HTR-8/SVneo (cell line): ENCODE results near the gene CNIH2.

Experiments
- DNase-seq: peaks from one replicate; pipeline ENCODE4 v3.0.0; 2011; ENCODE audit warnings: low spot score, mixed read lengths; ENCODE audit not compliant: insufficient read length
- FAIRE-seq: peaks from 2 replicates; lab custom pipeline; 2011; peaks lifted over from hg19 to GRCh38; lab: Jason Lieb, UNC

The CNIH2 gene

DNA sequence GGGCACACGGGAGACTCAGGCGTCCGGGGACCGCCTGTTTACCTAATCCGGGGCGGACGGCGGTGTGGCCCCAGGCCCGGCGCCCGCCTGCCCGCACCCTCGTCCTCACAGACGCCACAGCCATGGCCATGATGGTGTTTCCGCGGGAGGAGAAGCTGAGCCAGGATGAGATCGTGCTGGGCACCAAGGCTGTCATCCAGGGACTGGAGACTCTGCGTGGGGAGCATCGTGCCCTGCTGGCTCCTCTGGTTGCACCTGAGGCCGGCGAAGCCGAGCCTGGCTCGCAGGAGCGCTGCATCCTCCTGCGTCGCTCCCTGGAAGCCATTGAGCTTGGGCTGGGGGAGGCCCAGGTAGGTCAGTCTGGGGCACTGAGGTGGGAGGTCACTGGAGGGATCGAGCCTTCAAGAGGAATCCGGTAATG lies 19.5 kb upstream of the CNIH2 start:
- no peak for FAIRE-seq
- DNase-seq: no peak

DNA sequence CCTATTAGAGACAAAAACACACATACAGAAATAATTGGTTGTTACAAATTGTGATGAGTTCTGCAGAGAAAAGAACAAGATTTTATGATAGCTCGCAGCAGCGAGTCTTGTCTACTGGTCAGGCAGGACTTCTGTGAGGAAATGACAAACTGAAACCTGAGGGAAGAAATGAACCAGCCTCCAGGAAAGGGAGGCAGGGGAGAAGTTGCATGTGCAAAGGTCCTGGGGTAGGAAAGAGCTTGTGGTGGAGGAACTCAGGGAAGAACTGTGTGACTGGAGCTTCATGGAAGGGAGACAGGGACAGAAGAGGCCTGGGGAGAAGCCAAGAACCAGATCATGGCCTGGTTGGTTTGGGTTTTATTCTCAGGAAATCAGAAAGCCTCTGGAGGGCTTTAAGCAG lies 18.8 kb upstream of the CNIH2 start:
- no peak for DNase-seq
- no peak for FAIRE-seq

DNA sequence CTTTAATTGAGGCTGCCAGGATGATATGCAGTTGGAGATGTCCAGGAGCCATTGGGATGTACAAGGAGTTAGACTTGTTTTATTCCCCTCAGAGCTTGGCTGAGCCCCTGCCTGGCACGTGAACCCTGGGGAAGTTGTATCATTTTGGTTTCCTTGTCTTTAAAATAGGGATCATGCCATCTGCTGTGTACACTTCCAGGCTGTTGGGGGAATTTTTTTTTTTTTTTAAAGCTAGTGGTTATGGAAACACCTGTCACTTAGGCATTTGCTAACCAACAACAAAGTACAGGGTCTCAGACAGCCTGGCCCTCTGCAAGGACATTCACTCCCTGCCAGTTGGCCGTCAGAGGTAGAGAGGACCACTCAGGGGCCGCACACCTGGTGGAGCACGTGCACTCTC lies 18.0 kb upstream of the CNIH2 start:
- DNase-seq: no peak
- no peak for FAIRE-seq

DNA sequence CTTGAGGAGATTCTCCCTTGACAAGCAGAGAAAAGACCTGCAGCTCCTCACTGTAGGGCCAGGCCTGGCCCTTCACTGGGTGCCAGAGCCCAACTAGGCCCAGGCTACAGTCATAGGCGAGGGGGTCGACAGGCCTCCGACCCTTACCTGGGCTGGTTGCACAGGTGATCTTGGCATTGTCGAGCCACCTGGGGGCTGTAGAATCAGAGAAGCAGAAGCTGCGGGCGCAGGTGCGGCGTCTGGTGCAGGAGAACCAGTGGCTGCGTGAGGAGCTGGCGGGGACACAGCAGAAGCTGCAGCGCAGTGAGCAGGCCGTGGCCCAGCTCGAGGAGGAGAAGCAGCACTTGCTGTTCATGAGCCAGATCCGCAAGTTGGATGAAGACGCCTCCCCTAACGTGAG lies 16.4 kb upstream of the CNIH2 start:
- DNase-seq (no peak), FAIRE-seq (no peak)

DNA sequence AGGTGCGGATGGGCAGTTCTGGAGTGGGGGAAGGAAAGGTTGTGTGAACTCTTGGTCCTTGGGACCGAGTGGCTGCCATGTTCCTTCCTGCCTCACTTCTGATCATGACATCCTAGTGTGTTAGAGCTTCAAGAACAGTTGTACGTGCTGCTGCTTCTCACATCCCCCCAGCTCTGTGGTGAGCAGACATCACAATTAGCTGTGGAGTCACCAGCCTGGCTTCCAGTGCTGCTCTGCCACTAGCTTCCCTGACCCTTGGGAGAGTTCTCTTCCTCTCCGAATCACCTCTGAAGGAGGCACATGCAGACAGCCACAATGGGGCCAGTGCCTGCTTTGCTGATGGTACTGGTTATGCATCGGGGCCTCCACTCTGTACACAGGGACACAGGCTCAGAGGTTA lies 15.8 kb upstream of the CNIH2 start:
- FAIRE-seq (peak; percentile 54), DNase-seq (no peak)

DNA sequence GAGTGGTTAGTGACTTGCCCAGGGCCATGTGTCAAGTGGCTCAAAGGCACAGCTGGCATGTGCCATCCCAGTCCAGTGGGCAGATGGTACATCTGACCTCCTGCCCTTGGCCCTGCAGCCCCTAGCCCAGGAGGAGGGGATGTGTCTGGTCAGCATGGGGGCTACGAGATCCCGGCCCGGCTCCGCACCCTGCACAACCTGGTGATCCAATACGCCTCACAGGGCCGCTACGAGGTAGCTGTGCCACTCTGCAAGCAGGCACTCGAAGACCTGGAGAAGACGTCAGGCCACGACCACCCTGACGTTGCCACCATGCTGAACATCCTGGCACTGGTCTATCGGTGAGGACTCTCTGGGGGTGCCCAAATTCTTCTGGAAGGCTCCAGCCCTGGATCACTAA lies 15.3 kb upstream of the CNIH2 start:
- FAIRE-seq: peak; percentile 81

DNA sequence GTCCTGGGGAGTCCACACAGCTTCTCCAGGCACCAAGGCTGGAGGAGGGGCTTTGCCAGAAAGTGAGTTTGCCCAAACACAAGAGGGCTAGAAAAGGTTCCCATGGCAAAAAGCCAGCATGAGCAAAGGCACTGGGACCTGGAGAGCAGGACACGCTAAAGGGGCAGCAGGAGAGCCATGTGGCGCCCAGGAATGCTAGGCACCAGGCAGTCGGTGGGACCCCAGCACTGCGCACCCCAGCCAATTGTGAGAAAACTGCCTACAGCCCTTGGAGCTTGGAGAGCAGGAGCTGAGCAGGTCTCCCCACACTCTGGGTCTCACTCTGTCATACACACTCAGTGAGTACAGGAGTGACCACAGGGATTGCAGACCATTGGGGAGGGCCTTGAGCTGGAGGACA lies 14.7 kb upstream of the CNIH2 start:
- FAIRE-seq: no peak
- DNase-seq: no peak

More for the DNA sequence above, 15.3 kb upstream of the CNIH2 start:
- no peak for DNase-seq

DNA sequence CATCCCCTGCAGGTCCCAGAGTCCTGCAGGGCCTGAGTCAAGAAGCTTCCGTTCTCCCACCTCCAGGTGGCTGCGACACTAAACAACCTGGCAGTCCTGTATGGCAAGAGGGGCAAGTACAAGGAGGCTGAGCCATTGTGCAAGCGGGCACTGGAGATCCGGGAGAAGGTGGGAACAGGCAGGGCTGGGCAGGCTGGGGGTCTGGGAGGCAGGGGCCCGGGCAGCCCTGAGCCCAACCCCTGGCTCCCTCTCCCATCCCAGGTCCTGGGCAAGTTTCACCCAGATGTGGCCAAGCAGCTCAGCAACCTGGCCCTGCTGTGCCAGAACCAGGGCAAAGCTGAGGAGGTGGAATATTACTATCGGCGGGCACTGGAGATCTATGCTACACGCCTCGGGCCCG lies 14.2 kb upstream of the CNIH2 start:
- FAIRE-seq (peak; percentile 58), DNase-seq (no peak)

DNA sequence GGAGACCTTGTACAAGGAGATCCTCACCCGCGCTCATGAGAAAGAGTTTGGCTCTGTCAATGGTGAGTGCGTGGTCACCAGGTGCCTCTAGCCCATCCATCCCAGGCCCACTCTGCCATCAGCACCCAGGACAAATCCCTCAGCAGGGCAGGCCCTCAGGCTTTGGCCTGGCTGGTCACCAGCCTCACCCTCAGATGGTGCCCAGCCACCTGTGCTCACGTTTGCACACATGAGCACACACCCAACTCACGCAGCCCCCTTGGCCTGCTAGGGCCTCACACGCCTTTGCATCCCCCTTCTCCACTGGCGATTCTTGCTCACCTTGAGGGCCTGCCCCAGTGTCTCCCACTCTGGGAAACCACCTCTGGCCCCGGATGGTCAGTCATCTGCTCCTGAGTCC lies 13.6 kb upstream of the CNIH2 start:
- DNase-seq: no peak
- FAIRE-seq: peak; percentile 55

DNA sequence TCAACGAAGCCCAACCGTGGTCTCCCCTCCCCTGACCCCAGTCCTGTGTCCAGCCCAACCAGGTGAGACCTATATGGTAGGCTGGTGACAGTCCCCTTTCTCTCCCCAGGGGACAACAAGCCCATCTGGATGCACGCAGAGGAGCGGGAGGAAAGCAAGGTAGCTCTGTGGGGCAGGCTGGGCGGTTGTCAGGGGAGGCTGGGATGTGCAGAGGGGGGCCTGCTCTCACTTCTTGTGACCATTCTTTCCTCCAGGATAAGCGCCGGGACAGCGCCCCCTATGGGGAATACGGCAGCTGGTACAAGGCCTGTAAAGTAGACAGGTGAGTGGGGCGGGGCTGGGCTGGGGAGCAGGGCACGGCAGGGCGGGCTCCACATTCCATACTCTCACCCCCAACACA lies 13.1 kb upstream of the CNIH2 start:
- DNase-seq (no peak), FAIRE-seq (peak; percentile 89)

DNA sequence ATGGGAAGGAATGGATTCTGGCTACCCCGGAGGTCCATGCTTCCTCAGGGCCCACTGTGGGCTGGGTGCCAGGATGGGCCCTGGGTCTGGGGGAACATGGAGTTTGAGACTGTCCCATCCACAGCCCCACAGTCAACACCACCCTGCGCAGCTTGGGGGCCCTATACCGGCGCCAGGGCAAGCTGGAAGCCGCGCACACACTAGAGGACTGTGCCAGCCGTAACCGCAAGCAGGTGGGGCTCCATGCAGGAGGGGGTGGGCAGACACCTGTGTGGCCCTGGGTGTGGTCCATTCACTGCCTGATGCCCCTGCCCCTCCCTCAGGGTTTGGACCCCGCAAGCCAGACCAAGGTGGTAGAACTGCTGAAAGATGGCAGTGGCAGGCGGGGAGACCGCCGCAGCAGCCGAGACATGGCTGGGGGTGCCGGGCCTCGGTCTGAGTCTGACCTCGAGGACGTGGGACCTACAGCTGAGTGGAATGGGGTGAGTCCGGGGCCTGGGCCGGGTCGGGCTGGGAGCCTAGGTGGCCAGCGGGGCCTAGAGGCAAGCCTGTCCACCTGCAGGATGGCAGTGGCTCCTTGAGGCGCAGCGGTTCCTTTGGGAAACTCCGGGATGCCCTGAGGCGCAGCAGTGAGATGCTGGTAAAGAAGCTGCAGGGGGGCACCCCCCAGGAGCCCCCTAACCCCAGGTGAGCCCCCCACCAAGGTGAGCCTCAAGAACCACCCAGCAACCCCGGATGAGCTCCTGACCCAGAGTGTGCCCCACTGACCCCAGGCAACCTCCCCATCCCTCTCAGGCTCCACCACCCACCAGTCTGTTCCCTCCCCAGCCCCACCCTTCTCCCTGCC lies 12.2 kb upstream of the CNIH2 start:
- DNase-seq (no peak), FAIRE-seq (peak; percentile 52)

DNA sequence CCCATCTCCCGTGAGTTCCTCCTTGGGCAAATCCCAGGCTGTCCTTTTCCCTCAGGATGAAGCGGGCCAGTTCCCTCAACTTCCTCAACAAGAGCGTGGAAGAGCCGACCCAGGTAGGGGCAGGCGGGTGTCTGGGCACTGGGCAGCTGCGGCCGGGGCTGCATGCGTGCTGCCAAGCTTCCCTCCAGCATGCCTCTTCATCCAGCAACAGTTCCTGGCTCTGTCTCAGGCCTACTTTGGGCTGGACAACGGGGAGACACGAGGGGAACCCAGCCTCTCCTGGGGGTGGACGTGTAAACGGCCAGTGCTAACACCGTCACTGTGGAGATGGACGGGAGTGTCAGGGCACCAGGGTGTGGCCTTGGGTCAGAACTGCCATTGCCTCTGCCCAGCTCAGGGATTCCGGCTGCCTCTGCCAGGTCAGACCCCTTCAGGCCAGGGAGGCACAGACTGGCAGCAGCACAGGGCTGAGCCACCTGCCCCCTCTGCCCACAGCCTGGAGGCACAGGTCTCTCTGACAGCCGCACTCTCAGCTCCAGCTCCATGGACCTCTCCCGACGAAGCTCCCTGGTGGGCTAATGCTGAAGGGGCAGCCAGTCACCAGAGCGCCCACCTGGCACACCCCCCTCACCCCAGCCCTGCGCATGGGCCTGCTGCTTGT lies 11.5 kb upstream of the CNIH2 start:
- FAIRE-seq: peak; percentile 83
- no peak for DNase-seq

DNA sequence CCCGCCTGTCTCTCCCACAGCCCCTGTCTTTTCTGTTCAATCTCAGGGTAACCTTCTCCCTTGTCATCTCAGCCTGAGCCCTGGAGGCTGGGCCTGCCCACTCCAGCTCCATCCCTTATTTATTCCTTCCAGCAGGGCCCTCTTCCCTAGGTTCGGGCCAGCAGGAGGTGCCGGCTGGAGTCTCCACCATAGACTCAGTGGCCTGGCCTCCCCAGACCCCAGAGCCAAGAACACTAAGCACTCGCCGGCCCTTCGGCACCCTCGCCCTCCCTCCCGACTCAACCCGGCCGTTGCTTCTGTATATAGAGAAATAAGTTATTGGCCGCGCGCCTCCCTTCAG lies 11.0 kb upstream of the CNIH2 start:
- FAIRE-seq (peak; percentile 13), DNase-seq (no peak)

DNA sequence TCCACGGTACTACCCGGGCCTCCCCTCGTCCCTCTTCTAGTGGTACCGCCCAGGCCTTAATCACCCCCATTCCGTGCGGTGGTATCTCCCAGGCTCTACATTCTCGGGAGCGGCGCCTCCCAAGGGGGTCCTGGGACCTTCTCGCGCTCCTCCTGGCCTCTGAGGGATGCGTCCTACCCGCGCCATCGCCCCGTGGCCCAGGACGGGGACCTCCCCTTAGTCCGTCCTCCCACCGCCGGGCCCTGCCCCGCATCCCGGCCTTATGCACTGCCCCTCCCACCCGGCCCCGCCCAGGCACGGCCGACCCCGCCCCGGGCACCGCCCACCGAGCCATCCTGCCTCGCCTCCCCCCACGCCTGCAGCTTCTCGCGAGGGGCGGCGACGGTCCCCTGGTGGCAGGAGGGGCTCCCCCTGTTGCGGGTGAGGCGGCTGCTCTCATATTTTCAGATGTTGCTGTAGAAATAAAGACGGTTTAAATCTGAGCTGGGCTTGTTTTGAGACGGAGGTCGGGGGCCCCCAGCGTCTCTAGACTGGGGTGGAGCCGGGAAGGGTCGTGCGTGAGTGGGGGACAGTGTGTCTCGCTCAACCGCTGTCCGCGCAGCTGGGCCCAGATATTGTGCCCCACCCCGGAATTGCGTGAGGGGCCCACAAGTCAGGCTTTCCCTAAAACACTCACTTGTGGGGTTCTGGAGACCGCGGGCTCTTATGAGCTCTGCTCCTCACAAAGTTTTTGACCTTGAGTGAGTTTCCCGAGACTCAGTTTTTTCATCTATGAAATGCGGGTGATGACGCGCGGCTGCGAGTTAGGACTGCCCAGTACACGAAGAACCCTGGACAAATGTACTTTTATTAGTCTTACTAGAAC lies 10.4 kb upstream of the CNIH2 start:
- no peak for FAIRE-seq
- DNase-seq: peak; percentile 94

DNA sequence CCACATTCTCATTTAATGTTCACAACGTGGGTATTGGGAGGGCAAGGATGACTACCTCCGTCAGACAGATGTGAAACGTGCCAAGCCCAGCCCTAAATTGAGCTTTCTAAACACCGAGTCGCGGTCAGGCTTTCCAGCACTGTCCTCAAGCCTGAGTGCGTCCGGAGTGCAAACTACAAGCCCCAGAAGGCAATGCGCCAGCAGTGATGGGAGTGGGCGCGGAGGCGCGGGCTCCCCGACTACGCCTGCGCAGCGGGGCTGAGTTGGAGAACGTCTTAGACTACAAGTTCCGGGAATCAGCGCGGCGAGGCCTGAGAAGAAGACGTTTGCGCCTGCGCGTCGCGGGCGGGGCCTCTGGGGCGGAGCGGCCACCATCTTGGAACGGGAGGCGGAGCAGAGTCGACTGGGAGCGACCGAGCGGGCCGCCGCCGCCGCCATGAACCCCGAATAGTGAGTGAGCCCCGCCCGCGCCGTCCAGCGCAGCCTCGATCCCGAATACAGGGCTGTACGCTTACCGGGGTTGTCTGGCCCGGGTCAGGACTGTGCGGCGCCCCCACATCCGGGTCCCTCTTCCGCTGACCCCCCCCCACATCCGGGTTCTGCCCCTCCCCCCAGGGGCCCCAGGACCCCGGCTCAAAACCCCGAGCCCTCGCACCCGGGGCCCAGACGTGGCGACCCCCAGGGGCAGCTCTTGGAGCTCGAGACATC lies 9.6 kb upstream of the CNIH2 start, which contains the start of gene RAB1B:
RAB1B (plus strand) TSS at position 396 of the 708 bp plus-strand sequence; CDS start at position 437, 41 bp downstream.
- peak; percentile 100 for FAIRE-seq
- peak; percentile 100 for DNase-seq

DNA sequence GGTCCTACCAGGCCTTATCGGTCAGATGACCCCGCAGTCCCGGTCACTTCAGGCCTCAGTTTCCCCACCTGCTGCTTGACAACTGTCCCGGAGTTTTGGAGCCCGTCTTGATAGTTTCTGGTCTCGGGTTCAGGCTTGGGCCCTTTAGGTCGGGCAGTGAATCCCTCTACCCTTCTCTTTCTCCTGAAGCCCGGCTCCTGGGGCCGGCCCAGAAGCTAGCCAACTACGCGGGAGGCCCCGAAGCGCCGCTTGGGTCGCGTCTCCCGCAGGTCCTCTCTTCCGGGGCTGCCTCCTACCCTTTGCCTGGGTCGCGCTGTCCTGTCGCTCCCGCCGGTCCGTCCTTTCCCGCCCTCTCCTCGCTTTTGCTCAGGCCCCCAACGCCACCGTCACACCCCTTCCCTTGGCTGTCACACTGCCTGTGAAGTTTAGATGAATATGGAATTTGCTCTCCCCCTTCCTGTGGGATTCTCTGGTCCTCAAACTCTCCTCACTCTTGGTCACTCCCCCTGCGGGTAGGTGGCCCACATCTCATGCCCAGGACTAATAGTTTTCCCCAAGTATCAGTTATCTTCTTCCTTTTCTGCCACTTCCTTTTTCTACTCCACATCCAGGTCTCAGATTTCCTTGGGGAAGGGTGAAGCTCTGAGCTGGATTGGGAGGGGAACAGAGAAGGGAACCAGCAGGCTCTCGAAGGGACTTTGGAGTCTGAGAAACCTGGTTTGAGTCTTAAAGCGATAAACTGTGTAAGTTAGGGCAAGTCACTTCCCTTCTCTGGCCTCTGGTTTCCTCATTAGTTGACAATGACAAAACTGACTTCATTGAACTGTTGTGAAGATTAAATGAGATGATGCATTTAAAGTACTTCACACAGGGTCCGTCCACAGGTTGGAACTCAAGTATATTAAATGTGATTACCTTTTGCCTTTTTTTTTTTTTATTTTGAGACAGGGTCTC lies 8.7 kb upstream of the CNIH2 start:
- peak; percentile 80 for DNase-seq
- FAIRE-seq: peak; percentile 95

DNA sequence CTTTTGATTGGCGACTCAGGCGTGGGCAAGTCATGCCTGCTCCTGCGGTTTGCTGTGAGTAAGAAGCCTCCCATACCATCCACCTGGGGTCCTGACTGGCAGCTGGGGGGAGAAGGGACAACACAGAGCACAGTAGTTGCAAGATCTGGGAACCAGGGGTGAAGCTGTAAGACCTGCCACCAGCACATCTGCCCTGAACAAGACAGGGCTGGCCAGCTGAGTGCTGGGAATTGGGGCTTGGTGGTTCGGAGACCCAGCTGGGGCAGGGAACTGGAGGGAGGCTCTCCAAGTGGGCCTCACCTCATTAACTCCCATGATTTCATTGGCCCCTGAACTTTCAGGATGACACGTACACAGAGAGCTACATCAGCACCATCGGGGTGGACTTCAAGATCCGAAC lies 6.2 kb upstream of the CNIH2 start:
- DNase-seq (no peak), FAIRE-seq (peak; percentile 51)

DNA sequence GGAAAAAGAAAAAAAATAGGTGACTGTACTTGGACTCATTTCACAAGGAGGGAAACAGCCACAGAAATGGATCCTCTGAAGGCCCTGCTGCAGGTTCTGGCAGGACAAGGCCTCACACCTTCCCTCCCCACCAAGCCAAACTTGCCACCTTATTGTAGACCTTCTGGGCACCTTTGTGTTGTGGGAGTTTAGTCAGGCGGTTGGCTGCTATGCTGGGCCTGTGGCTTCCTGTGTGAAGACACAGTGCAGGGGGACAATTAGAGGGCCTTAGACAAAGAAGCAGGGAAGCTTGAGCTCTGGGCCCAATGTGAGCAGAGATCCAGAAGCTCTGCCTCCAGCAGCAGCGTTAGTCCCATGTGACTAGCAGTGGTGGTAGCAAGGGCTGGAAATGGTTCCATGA lies 5.4 kb upstream of the CNIH2 start:
- no peak for FAIRE-seq
- DNase-seq: no peak

DNA sequence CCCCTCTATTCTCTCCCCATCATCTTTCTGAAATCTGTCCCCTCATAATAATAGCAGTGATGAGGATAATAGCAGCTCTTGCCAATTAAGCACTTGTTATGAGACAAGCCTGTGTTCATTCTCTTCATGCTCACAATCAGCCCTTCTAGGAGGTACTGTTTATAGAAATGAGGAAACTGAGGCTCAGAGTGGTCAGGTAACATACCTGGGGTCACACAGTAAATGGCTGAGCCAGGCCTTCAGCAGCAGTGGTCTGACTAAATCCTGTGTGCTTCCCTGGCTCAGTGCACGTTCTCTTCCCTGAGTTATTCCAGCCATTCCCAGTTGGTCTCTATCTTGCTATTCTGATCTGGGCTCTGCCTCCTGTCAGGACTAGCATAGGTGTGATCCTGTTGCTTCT lies 3.8 kb upstream of the CNIH2 start:
- no peak for FAIRE-seq
- no peak for DNase-seq
